Hepatocyte (in vitro differentiated cells): ENCODE results near the gene GFRA3.

Experiments used
- CTCF ChIP-seq: fragments of 200-600 bp; sonication (generic); IDR thresholded peaks from 2 replicates; pipeline ENCODE4 v1.5.1; 2016; ENCODE audit warnings: antibody characterized with exemption, mild to moderate bottlenecking; ENCODE audit not compliant: poor library complexity
- EZH2 ChIP-seq: fragments of 200-600 bp; sonication (generic); IDR thresholded peaks from 2 replicates; pipeline ENCODE4 v1.6.1; 2016; ENCODE audit warnings: antibody characterized with exemption, mild to moderate bottlenecking, borderline replicate concordance

GRCh38 chr5:138316355-138316754 lies 41.9 kb upstream of the GFRA3 start:
- TF ChIP-seq CTCF (no peak), EZH2 (no peak)
